ENCODE measurements around the gene HES4.

GRCh38 chr1:1043411-1043810, 43.5 kb upstream of the HES4 start:
- no peak for TF ChIP-seq CTCF (conservative IDR thresholded peaks at IDR 0.05; ENCODE audit: low read length)
- no peak for TF ChIP-seq EZH2phosphoT487 (IDR thresholded peaks at IDR 0.05; ENCODE audit: borderline replicate concordance)
